NCI-H146 treated with DMSO at 0.1 percent for 48 hours (cell line): ENCODE results near the gene NTF3.
"Not testable (repeated sequence)": the region's sequence is repeated elsewhere in the genome, so short reads cannot be mapped to it uniquely, and the experiment has no call there.

Source experiments
- DNase-seq: peaks from one replicate; lab custom pipeline; 2025; ENCODE audit not compliant: unreplicated experiment; lab: John Stamatoyannopoulos, UW

NTF3 gene

DNA sequence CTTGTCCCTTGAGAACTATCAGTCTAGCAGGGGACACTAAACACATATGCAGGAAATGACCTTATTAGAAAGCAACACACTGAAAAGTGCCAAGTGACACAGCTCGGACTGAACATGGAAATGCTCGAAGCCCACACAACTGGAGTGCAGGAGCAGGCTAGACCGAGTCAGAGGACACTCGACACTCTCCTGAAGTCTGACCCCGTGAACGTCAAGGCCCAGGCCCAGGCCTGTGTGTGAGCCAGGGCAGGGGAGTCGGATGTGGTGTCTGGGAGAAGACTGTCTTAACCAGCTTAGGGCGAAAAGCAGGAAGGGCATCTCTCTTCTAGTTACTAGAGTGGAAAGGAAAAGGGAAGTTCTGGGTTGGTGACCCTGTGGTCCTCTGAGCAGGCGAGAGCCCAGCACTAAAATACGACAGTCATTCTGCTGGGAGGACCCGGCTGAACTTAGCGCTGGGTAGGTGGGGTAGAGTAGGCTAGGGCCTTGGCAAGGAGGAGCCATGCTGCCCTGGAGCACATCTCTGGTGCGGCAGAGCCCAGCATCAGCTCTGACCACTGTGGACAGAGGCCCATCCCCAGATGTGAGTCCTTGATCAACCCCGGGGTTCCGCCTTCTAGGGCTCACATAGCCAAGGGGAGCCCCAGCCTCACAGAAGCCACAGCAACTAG is 93.0 kb downstream of the NTF3 start:
- no peak for DNase-seq

- no peak for DNase-seq
These were observed 94.0 kb downstream of the NTF3 start for GRCh38 chr12:5525783-5526367.

- no peak for DNase-seq
These were observed 101.5 kb downstream of the NTF3 start for GRCh38 chr12:5533368-5533767.

GRCh38 chr12:5534426-5535199 is 102.7 kb downstream of the NTF3 start:
- no peak for DNase-seq

- DNase-seq: no peak
These were observed 103.6 kb downstream of the NTF3 start for GRCh38 chr12:5535541-5535940.

DNA sequence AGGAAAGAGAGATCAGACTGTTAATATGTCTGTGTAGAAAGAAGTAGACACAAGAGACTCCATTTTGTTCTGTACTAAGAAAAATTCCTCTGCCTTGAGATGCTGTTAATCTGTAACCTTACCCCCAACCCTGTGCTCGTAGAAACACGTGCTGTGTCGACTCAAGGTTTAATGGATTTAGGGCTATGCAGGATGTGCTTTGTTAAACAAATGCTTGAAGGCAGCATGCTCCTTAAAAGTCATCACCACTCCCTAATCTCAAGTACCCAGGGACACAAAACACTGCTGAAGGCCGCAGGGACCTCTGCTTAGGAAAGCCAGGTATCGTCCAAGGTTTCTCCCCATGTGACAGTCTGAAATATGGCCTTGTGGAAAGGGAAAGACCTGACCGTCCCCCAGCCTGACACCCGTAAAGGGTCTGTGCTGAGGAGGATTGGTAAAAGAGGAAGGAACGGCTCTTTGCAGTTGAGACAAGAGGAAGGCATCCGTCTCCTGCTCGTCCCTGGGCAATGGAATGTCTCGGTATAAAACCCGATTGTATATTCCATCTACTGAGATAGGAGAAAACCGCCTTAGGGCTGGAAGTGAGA is 105.2 kb downstream of the NTF3 start:
- not testable (repeated sequence) for DNase-seq

GRCh38 chr12:5537771-5538170 is 105.9 kb downstream of the NTF3 start:
- no peak for DNase-seq
